B cell (primary cell): ENCODE measurements around the gene PRSS53. TPM values are rescaled to one million over a fixed set of nuclear protein-coding genes. Genes with fewer than 3 reads are reported as not detected.

ENCODE experiments used
- ATAC-seq: fragments of 200-7000 bp; cut with Tn5 transposase; one replicate; pipeline ENCODE4 v1.10.0; 2021; ENCODE audit warnings: low read depth, mild to moderate bottlenecking, moderate number of reproducible peaks, moderate library complexity
- CTCF ChIA-PET: fragments of 350-600 bp; sonication (Branson Sonifier 250); formaldehyde crosslinking; loops from one replicate; lab custom pipeline; 2021; ENCODE audit warnings: antibody characterized with exemption, inconsistent platforms; lab: Charles Lee
- POLR2A ChIA-PET: fragments of 350-600 bp; sonication (Branson Sonifier 250); formaldehyde crosslinking; loops from one replicate; lab custom pipeline; 2021; ENCODE audit warnings: antibody characterized with exemption; lab: Charles Lee
- DNase-seq: peaks from one replicate; pipeline ENCODE4 v3.0.0; 2013
- H2AFZ ChIP-seq: 2 replicates; pipeline ENCODE4 v1.6.1; 2012; ENCODE audit warnings: mild to moderate bottlenecking, low read depth, low read length; ENCODE audit not compliant: insufficient read depth, poor library complexity, severe bottlenecking
- H3K27ac ChIP-seq, 2 donors: 1 replicate in 1 of 2; 2 replicates in 1 of 2; pipeline ENCODE4 v1.5.1; 2012 to 2013; ENCODE audit warnings: low read length in 2 of 2, mild to moderate bottlenecking in 2 of 2, moderate library complexity in 1 of 2
- H3K27me3 ChIP-seq, 4 experiments: fragments of 200-600 bp in 1 of 4; sonication (generic) in 1 of 4; replicated peaks in 1 of 4; 1 replicate in 2 of 4; 2 replicates in 2 of 4; pipeline versions ENCODE4 v1.6.1 to v1.7.0; 2013 to 2016; ENCODE audit warnings: low read length in 3 of 4, mild to moderate bottlenecking in 2 of 4, mixed read lengths in 1 of 4, moderate library complexity in 1 of 4; ENCODE audit not compliant: insufficient read depth in 4 of 4, control insufficient read depth in 3 of 4; ENCODE audit errors: control extremely low read depth in 1 of 4
- H3K36me3 ChIP-seq, 2 experiments: replicated peaks in 1 of 2; 1 replicate in 1 of 2; 2 replicates in 1 of 2; pipeline versions ENCODE4 v1.6.1 to v1.7.1; 2013; ENCODE audit warnings: low read length in 1 of 2; ENCODE audit not compliant: insufficient read depth in 2 of 2, control insufficient read depth in 1 of 2; ENCODE audit errors: control extremely low read depth in 1 of 2, extremely low read depth in 1 of 2
- H3K4me1 ChIP-seq, 2 donors: fragments of 200-600 bp in 1 of 2; sonication (generic) in 1 of 2; 1 replicate in 1 of 2; 2 replicates in 1 of 2; pipeline versions ENCODE4 v1.5.1 to v1.6.1; 2013 to 2017; ENCODE audit warnings: low read length in 2 of 2; ENCODE audit not compliant: control insufficient read depth in 2 of 2, insufficient read depth in 2 of 2
- H3K4me2 ChIP-seq: replicated peaks from 2 replicates; pipeline ENCODE3; 2012; ENCODE audit warnings: mild to moderate bottlenecking, low read depth, low read length; ENCODE audit not compliant: poor library complexity, severe bottlenecking
- H3K4me3 ChIP-seq, 5 experiments: fragments of 200-600 bp in 1 of 5; sonication (generic) in 1 of 5; 1 replicate in 3 of 5; 2 replicates in 2 of 5; pipeline versions ENCODE4 v1.5.1 to v1.7.0; 2011 to 2016; ENCODE audit warnings: low read length in 4 of 5, mild to moderate bottlenecking in 4 of 5, low read depth in 2 of 5, control low read depth in 1 of 5, moderate library complexity in 1 of 5; ENCODE audit not compliant: insufficient read depth in 1 of 5; ENCODE audit errors: control extremely low read depth in 1 of 5, extremely low read depth in 1 of 5
- H3K79me2 ChIP-seq: fragments of 200-600 bp; sonication (generic); one replicate; pipeline ENCODE4 v1.6.0; 2016; ENCODE audit warnings: low read length; ENCODE audit not compliant: control insufficient read depth, insufficient read depth
- H3K9ac ChIP-seq: fragments of 200-600 bp; sonication (generic); 2 replicates; pipeline ENCODE4 v1.6.1; 2017; ENCODE audit warnings: mild to moderate bottlenecking, low read length, moderate library complexity
- H3K9me3 ChIP-seq, 3 donors: one replicate each; pipeline versions ENCODE4 v1.6.1 to v1.7.1; 2013; ENCODE audit warnings: low read length in 2 of 3; ENCODE audit not compliant: control insufficient read depth in 2 of 3, insufficient read depth in 1 of 3; ENCODE audit errors: control extremely low read depth in 1 of 3
- H4K20me1 ChIP-seq: 2 replicates; pipeline ENCODE4 v1.6.0; 2012; ENCODE audit warnings: mild to moderate bottlenecking, low read length; ENCODE audit not compliant: insufficient read depth, control insufficient read depth, poor library complexity, severe bottlenecking
- H3K27ac Mint-ChIP-seq: one replicate; pipeline ENCODE4 v1.8.0; 2021; ENCODE audit warnings: mixed read lengths
- H3K27me3 Mint-ChIP-seq: one replicate; pipeline ENCODE4 v1.8.0; 2021; ENCODE audit warnings: mixed read lengths
- H3K4me1 Mint-ChIP-seq: one replicate; pipeline ENCODE4 v1.8.0; 2021; ENCODE audit warnings: mixed read lengths
- H3K4me3 Mint-ChIP-seq: one replicate; pipeline ENCODE4 v1.8.0; 2021; ENCODE audit warnings: mixed read lengths
- H3K9me3 Mint-ChIP-seq: one replicate; pipeline ENCODE4 v1.8.0; 2022; ENCODE audit warnings: mixed read lengths; ENCODE audit not compliant: insufficient read depth
- CTCF ChIP-seq: fragments of 200-600 bp; IDR thresholded peaks from one replicate; pipeline ENCODE4 v1.8.0; 2022; ENCODE audit warnings: antibody characterized with exemption, mild to moderate bottlenecking
- EZH2 ChIP-seq: IDR thresholded peaks from 2 replicates; pipeline ENCODE4 v1.6.1; 2012; ENCODE audit warnings: borderline replicate concordance, low read depth, mild to moderate bottlenecking, moderate library complexity, low read length; ENCODE audit not compliant: insufficient read depth, poor library complexity, severe bottlenecking
- WGBS: methylation state at CpG from one replicate; pipeline ENCODE4 v1.1.5; 2013; ENCODE audit warnings: missing lambda C conversion rate; ENCODE audit not compliant: insufficient coverage; 5-methylcytosine and 5-hydroxymethylcytosine counted together
- intact Hi-C: fragments of 100-400 bp; cut with micrococcal nuclease; formaldehyde crosslinking; loops from one replicate; pipeline ENCODE4 v1.10.0; 2022
- polyA plus RNA-seq: library from polyadenylated mRNA; depleted of rRNA; stranded (reverse); fragments of >200 nt; gene quantifications from 2 replicates; pipeline ENCODE4 v1.2.3, GENCODE V29; 2012
- total RNA-seq, 2 donors: library from RNA; stranded (reverse); fragments of 120-200 nt in 1 of 2; gene quantifications; 1 replicate in 1 of 2; 2 replicates in 1 of 2; pipeline versions ENCODE4 v1.2.3 to v1.2.4, GENCODE V29; 2013 to 2022

The PRSS53 gene
- total and polyA plus RNA-seq, 2 donors (not counting 1 experiment from before 2014, with no cell fraction given): 10.1 to 10.8 TPM

GRCh38 chr16:31134625-31135534 is 46.1 kb upstream of the PRSS53 start:
- Histone ChIP-seq H3K9ac (no peak overlapping the region), H3K4me2 (no peak overlapping the region)

More at GRCh38 chr16:31134625-31135534, 46.1 kb upstream of the PRSS53 start:
- ATAC-seq (no peak), DNase-seq (peak; percentile 4)
- no peaks in the 10 kb centered on the region for H4K20me1 ChIP-seq
- Mint-ChIP-seq H3K4me3 (no peak overlapping the region), H3K27ac (no peak overlapping the region), H3K27me3 (no peaks in the 10 kb centered on the region), H3K9me3 (no peaks in the 10 kb centered on the region), H3K4me1 (no peaks in the 10 kb centered on the region)
- intact Hi-C loops: no loop called here
- ChIA-PET CTCF (no interaction called here), POLR2A (interaction anchor here (0.5 kb wide), 2 partner anchors 14 to 1344 kb away, joined by 3 to 4 read pairs; partner anchors contain the start of gene KIF22)
- no peaks in the 10 kb centered on the region for H3K79me2 ChIP-seq
- no peak overlapping the region for H3K27ac ChIP-seq
- H3K9me3 ChIP-seq: no peaks in the 10 kb centered on the region
- TF ChIP-seq EZH2: no peak
- TF ChIP-seq CTCF: no peak
- no peak overlapping the region for H2AFZ ChIP-seq
- H3K4me1 ChIP-seq: no peaks in the 10 kb centered on the region
- H3K27me3 ChIP-seq: no peaks in the 10 kb centered on the region
- H3K4me3 ChIP-seq: no peak overlapping the region
- peaks cover 0 to 25% of the 10 kb centered on the region in 2 experiments for H3K36me3 ChIP-seq
- 83% methylated on average over 12 of the region's 18 CpGs for WGBS
